DMS153 treated with DMSO at 0.1 percent for 48 hours (cell line): ENCODE results near the gene TEX51.
A peak's percentile ranks its signal among the peaks of the same experiment; 100 is the strongest.

Experiments
- DNase-seq: peaks from one replicate; lab custom pipeline; 2025; ENCODE audit not compliant: unreplicated experiment; lab: John Stamatoyannopoulos, UW

Gene TEX51

DNA sequence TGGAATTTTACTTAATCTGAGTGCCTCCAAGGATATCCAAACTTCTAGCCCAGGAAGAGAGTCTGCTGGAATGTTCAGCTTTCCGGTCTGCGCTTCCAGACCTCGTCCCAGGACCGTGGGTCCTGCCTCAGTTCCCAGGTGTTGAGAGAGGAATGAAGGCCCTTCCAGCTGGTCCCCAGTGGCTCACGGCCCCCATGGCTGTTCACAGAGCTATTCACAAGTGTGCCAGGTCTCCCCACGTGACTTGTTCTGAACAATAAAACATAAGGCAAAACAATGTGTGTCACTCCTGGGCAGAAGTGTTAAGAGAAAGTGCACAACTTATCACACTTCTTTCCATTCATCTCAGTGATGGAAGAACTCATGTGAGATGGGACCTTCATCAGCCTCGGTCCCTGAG is 20.1 kb upstream of the TEX51 start:
- DNase-seq, result no peak

DNA sequence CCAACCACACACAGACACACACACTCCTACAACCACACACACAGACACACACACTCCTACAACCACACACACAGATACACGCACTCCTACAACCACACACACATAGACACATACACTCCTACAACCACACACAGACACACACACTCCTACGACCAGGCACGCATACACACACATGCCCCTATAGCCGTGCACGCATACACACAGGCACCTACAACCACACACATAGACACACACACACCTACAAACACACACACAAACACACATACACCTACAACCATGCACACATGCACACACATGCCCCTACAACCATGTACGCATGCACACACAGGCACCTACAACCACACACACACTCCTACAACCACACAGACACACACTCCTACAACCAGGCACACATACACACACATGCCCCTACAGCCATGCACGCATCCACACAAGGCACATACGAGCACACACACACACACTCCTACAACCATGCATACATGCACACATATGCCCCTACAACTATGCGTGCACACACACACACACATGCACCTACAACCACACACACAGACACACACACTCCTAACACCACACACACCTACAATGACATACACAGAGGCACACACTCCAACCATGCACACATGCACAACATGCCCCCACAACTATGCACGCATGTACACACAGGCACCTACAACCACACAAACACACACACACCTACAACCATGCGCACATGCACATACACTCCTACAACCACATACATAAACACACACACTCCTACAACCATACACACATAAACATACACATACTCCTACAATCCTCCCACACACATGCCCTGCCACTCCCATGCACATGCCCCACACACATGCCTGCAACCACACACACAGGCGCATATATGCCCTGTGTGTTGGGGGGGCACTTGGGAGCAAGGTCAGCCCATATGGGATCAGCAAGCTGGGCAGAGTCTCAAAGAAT is 19.1 kb upstream of the TEX51 start:
- no peak for DNase-seq

DNA sequence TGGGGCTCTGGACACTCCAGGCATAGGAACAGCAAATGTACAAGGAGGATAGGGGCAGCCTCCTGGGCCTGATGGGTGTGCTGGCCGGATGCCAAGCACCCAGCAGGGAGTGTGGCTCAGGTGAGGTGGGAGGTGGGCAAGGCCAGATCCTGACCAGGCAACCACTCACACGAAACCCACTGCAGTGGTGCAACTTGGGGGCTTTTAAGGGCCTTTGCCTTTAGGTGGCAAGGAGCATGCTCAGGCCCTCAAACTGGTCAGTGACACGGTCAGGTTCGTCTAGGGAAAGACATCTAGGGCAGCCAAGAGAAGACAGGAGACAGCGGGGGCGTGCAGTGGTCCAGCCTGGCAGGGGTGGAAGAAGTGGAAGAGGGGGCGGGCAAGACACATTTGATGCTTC is 18.4 kb upstream of the TEX51 start:
- no peak for DNase-seq

DNA sequence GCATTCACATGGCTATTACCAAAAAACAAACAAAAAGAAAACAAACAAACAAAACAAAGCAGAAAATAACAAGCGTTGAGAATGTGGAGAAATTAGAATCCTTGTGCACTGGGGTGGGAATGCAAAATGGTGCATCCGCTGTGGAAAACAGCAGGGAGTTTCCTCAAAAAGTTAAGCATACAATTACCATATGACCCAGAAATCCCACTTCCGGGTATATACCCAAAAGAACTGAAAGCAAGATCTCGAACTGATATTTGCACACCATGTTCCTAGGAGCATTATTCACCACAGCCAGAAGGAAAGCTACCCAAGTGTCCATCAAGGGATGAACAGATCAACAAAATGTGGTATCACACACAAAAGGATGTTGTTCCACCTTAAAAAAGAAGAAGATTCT is 17.9 kb upstream of the TEX51 start:
- no peak for DNase-seq

DNA sequence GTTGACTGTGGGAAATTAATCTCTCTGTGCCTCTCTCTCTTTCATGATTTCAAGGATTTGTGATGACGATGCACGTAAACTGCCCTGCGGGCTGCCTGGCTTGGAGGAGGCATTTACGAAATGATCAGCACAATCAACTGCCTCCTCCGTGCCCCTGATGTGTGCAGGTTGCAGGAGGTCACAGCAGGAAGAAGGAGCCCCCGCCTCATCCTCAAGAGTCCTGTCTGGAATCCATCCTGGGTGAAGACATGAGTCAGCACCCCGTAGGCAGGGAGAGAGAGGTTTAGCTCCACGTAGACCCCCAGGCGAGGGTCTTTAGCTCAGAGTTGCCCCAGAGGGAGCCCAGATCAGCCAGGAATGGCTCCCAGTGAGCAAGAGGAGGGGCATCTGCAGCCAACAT is 17.1 kb upstream of the TEX51 start:
- DNase-seq, result no peak

DNA sequence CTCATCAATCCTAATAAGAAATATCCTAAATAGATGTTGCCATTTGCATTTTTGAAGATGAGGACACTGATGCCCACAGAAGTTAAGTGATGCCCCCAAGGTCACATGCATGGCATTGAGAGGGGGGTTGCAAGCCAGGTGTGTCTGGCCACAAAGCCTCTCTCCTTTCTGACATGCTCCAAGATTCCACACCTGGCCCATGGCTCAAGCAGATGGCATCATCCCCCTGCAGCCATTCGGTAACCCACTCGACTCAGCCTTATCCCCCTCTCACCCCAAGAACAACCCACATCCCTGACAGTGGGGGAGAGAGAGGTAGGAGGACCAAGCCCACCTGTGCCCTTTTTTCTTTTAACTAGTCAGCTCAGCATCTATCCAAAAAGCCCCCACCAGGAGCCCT is 16.5 kb upstream of the TEX51 start:
- DNase-seq, result no peak

DNA sequence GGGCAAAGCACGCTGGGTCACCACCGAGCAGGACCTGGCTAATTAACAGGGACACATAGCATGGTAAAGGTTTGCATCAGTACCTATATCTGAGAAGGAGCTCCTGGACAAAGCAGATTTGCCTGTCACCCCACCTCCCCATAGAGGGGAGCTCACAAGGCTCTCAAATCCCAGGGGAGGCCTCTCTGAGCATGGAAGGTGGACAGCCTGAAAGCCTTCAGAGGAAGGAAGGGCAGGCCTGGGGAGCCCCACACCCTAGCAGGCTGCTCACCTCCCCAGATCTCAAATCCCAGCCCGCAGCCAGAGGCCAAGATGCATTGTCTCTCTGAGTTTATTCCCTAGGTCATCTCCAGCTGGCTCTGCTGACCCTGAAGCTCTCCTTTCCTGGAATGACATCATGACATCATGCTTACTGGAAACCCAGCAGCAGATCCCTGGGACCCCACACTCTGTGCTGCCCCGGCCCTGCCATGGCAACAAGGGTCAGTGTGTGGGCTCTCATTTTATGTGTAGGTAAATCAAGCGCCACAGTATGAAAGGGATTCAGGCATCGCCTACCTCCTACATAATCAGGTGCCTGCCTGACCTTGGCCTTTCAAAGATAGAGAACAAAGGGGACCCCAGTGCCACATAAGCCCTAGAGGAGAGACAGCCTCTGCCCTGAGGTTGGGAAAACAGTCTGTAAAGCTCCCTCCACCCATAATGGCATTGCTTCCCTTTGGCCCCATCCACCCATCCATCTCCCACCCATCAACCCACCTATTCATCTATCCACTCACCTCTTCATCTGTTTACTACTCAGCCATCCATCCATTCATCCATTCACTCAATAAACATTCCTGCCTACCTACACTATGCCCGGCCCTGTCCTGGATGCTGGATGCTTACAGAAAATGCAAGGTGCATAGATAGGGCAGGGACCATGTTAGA is 15.7 kb upstream of the TEX51 start:
- DNase-seq, result no peak

DNA sequence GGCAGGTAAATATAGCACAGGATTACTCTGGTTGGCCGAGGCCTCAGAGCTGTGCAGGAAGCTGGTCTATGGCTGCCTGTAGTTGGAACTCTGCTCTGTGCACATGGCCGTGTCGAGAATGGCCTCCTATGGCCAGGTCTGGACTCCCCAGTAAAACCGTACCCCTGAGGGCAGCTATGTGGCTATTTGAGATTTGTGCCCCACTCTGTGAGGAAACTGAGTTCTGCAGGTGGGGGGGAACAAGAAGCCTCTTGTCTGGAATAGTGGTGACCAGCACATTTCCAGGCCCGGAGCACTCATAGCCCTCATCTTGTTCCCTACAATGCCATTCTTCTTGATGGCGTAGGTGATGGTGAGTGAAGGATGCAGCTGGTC is 15.0 kb upstream of the TEX51 start:
- DNase-seq, result no peak

DNA sequence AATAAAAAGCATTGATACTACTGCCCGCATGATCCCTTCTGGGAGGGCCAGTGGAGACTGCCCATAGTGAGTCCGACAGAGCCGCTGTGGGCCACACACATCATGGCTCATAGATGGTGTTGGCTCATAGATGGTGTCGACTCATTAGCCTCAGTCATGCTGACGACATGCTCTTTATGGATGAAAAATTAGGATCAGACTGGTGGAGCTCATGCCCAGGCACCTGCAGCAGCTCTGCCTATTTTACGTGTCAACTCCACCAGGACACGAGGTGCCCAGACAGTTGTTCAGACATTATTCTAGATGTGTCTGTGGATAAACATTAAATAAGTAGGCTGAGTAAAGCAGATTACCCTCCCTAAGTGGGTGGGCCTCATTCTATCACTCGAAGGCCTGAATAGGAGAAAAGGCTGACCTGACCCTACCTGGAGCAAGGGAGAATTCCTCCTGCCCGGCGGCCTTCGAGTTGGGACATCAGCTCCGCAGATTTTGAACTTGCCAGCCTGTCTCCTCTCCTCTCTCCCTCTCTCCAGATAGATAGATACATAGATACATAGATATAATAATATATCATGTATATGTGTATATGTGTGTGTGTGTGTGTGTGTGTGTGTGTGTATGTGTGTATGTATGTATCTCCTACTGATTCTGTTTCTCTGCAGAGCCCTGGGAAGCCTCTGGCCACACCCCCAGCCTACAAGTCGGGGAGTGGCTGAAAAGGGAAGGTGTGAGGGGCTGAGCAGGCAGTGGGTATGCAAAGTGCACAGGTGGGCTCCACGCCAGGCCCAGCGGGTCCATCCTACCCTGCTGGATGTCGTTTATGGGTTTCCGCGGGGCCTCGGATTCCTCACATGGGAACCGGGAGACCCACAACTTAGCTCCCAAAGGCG is 13.6 kb upstream of the TEX51 start:
- DNase-seq, result no peak

DNA sequence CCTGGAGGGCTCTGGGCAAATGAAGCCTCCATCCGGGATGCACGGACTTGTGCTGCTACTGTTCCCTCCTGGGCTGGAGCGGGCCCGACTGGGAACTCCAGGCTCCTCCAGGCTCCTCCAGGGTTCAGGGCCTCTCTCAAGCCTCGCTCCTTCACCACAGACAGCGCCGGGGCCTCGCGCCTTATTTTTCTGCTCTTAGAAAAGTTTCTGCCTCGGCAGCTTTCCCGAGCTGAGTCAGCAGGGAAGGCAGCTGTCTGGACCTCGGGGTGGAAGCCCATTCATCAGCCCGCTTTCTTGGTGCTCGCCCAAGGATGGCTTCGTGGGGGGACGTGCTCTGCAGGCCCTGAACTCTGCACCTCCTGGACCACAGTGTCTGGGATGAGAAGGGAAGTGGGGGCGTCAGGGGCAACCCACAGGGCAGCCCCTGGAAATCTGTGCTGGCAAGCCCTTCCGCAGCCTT is 12.9 kb upstream of the TEX51 start:
- DNase-seq, result no peak

DNA sequence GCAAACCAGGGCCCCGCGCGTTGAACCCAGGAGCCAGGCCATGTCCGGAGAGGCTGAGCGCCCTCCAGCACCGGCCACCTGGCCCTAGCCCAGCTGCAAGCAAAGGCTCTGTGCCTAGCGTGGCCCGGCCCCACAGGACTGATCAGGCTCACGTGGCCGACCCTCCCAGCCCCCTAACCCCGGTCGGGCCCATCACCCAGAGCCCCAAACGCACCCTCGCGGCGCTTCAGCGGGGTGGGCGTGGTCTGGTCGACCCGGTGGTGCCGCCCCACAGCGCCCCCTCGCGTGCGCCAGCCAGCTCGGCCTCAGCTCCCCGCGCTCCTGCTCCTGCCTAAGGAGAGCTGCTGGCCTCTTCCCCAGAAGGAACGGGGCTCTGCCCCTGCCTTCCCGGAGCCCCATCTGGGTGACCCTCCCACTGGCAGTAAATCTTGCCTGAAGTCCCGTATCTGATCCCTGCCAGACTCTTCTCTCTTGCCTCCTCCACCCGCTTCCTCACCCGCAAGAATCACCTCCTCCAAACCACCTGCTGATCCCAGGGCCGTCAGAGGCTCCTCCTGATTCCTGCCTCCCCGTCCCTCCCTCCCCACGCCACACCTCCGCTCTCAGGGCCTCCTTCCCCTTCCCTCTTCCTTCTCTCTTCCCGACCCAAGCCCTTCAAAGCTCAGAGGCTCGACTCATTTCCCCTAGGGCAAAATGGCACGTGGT is 12.3 kb upstream of the TEX51 start:
- peak; percentile 15 for DNase-seq

DNA sequence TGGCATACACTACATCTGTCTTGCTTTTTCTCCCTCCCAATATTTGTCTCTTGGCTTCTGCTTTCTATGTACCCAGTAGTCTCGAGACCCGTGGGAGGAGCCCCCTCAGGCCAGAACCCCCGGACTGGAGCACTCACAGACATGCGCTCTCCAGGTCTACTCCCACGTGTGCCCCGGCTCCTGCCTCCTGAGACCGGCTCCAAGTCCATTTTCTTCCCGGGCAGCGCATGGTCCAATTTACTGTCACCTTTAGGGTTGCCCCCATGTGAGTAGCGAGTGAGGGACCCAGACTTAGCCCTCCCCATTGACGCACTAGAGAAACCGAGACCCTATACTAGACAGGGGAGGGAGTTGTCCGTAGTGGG is 11.8 kb upstream of the TEX51 start:
- DNase-seq, result no peak

DNA sequence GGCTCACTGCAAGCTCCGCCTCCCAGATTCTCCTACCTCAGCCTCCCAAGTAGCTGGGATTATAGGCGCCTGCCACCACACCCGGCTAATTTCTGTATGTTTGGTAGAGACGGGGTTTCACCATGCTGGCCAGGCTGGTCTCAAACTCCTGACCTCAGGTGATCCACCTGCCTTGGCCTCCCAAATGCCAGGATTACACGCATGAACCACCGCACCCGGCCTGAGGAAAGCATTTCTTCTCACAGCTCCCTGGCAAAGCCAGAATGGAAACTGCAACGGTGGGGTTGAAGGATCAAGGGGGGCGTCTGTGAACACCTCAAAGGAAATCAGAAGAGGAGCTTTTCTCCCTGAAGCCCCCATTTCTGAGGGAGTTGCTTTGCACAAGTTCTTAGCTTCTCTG is 11.2 kb upstream of the TEX51 start:
- no peak for DNase-seq

DNA sequence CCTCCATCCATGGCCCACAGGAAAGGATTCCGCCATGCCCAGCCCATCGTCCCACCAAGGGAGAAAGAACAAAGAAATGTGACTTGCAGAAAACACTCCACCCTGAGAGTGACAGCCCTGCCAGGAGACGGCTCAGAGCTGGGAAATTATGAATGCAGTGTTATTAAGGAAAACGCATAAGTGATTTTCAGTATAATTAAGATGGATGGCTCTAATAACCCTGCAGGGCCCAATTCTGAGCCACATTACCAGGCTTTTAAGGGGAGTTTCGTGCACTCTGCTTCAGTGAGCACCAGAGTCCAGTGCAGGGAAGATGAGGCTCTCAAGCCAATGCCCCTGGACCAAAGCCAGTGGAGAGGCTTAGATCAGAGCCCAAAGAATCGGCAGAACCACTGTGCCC is 10.6 kb upstream of the TEX51 start:
- no peak for DNase-seq

DNA sequence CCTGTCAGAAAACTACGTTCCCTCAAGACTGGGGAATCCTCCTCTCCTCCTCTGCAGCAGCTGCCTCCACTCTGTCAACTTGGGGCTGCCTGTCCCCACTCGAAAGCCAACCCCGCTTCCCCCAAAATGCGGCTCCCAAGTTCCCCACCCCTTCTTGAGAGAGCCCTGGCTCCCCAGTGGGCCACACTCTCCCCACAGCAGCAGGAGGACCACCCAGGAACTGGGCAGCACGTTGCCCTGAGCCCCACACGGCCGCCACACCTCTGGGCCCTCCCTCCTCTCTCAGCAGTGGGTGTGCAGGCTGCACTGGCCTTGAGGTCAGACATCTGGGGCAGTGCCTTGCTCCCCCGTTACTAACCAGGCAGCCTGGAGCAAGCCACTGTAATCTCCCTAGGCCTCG is 9.6 kb upstream of the TEX51 start:
- no peak for DNase-seq

DNA sequence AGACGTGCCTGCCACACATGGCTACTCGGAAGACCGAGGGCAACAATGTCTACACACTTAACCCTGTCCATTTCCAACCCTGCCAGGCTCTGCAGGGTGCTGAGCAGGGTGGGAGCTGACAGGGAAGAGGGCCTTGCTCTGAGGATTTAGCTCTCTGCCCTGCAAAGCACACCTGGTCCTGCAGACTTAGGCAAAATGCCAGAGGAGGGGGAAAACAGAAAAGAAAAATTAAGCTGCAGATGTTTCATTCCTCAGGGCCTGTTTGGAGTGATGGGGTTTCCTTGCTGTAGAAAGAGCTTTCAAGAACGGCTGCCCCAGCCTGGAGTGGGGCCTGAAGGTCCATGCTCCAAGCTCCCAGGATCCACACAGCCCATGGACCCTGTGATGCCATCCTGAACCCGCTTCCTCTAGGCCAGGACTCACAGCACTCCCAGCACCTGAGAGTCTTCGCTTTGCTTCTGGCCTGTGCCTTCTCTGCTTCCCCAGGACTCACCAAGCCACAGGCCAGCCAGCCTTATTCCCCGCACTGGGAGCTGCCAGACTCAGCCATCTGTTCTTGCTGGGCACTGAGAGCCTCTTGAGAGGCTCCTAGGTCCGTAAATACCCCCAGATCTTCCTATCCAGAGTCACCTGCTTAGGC is 9.1 kb upstream of the TEX51 start:
- DNase-seq, result no peak

DNA sequence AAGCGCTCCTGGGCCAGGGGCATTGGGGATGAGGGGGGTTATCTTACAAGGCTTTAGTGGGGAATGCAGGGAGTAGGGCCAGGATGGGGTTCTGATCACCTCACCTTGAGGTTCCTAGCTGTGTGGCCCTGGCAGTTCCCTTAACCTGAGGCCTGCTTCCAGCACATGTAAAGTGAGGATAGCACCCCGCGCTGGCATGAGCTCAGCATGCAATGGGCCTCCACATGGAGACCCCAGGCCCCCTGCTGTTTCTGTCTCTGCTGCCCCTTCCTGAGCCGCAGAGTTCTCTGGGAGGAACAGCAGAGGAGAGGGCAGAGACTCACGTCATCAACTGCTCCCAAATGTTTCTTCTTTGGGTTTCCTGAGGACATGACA is 8.6 kb upstream of the TEX51 start:
- no peak for DNase-seq

DNA sequence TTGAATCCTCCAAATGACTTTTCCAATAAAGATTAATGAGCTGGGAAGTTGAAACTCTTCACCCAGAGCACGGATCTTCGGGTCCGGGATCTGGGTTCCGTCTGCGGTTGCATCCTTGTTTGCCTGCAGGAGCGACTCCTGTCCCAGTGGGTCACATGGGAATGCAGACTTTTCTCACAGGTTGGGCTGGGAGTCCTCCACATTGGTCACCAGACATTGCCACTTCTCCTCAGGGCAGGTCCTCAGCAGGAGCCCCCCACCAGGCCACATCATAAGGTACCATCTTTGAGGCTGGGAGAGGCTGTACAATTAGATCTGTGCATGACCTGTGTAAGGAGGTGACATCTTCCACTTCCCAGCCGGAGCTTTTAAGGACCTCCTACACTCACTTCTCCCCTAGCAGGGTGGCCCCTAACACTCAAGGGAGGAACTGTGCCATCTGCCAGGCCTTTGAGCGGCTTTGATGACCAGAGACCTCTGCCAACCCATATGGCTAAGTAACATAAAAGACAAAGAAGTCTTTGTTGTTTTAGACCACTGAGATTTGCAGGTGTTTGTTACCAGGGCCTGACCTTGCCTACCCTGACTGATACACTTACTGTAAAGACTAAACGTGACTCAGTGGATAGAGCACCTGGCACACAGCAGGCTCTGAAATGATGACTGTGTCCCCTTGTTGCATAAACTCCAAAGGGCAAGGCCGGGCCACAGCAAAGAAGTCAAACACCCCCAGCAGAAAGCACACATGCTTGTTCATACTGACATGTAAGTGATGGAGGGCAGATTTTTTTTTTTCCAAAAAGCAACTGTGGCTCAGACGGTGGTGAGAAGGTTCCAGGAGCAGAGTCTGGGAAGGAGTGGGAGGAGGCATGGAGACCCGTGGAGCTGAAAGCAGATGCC is 7.9 kb upstream of the TEX51 start:
- DNase-seq, result no peak
